HCT116 (cell line): ENCODE results near the gene FOXQ1. TPM values are rescaled to one million over a fixed set of nuclear protein-coding genes. Genes with fewer than 3 reads are reported as not detected.

Experiments
- ATAC-seq: fragments of 200-7000 bp; cut with Tn5 transposase; 2 replicates; pipeline ENCODE4 v1.9.1; 2020; ENCODE audit warnings: mild to moderate bottlenecking, moderate library complexity
- BruUV-seq: library from RNA; stranded (reverse); fragments of 400-500 nt; replicated peaks from 2 replicates; lab custom pipeline; 2021; lab: Mats Ljungman, UMichigan
- CTCF ChIA-PET: fragments of 300-600 bp; sonication (Branson Sonifier 250); formaldehyde crosslinking; loops from one replicate; lab custom pipeline; 2021; ENCODE audit warnings: antibody characterized with exemption; lab: Charles Lee
- POLR2A ChIA-PET: fragments of 300-600, 350-600 bp; sonication (Branson Sonifier 250); formaldehyde crosslinking; loops from one replicate; lab custom pipeline; 2021; ENCODE audit warnings: antibody characterized with exemption; lab: Charles Lee
- RAD21 ChIA-PET, 2 experiments: fragments of 300-600 bp; sonication (Branson Sonifier 250); formaldehyde crosslinking; loops; one replicate each; lab custom pipeline; 2023; ENCODE audit warnings: low total read pairs in 2 of 2; ENCODE audit not compliant: uncharacterized antibody in 2 of 2, unreplicated experiment in 2 of 2, low non-redundant PET in 1 of 2; lab: Charles Lee
- DNase-seq: peaks from one replicate; pipeline ENCODE4 v3.0.0-alpha.2; 2010; ENCODE audit warnings: low read depth, low spot score
- H2AFZ ChIP-seq: fragments of 200-600 bp; shearing (Covaris generic), sonication (generic); 2 replicates; pipeline ENCODE4 v1.6.1; 2017; ENCODE audit warnings: low read depth, mixed run types, mixed read lengths, antibody characterized with exemption, low read length; ENCODE audit not compliant: poor library complexity, severe bottlenecking
- H3K27ac ChIP-seq: 2 replicates; pipeline ENCODE4 v1.5.1; 2012; ENCODE audit warnings: low read depth, low read length
- H3K27me3 ChIP-seq: fragments of 200-600 bp; sonication (generic); 2 replicates; pipeline ENCODE4 v1.6.1; 2016; ENCODE audit warnings: mixed run types, low read length, mixed read lengths; ENCODE audit not compliant: insufficient read depth
- H3K36me3 ChIP-seq, 2 experiments: fragments of 200-500 bp in 1 of 2; fragments of 200-600 bp in 1 of 2; sonication (Bioruptor generic) in 1 of 2; sonication (generic) in 1 of 2; 2 replicates each; pipeline versions ENCODE4 v1.5.1 to v1.6.1; 2014 to 2016; ENCODE audit warnings: low read length in 2 of 2, inconsistent platforms in 1 of 2, mixed read lengths in 1 of 2, mixed run types in 1 of 2; ENCODE audit not compliant: insufficient read depth in 2 of 2, control insufficient read depth in 1 of 2
- H3K4me1 ChIP-seq, 2 experiments: fragments of 200-600 bp in 1 of 2; sonication (generic) in 1 of 2; 2 replicates each; pipeline versions ENCODE4 v1.5.1 to v1.6.1; 2012 to 2017; ENCODE audit warnings: low read length in 2 of 2, inconsistent platforms in 1 of 2, mild to moderate bottlenecking in 1 of 2, mixed read lengths in 1 of 2, mixed run types in 1 of 2, moderate library complexity in 1 of 2; ENCODE audit not compliant: insufficient read depth in 2 of 2, control insufficient read depth in 1 of 2
- H3K4me2 ChIP-seq: fragments of 200-600 bp; sonication (generic); 2 replicates; pipeline ENCODE4 v1.6.1; 2017; ENCODE audit warnings: mixed run types, low read length, mixed read lengths
- H3K4me3 ChIP-seq, 2 experiments: fragments of 200-600 bp in 1 of 2; sonication (generic) in 1 of 2; replicated peaks in 1 of 2; 2 replicates each; pipeline ENCODE4 v1.5.1; 2011 to 2016; ENCODE audit warnings: low read length in 2 of 2, control low read depth in 1 of 2, low read depth in 1 of 2, mild to moderate bottlenecking in 1 of 2, mixed read lengths in 1 of 2, mixed run types in 1 of 2
- H3K79me2 ChIP-seq: fragments of 200-600 bp; sonication (generic); 2 replicates; pipeline ENCODE4 v1.6.1; 2017; ENCODE audit warnings: mild to moderate bottlenecking, mixed run types, low read length, moderate library complexity, mixed read lengths; ENCODE audit not compliant: insufficient read depth
- H3K9ac ChIP-seq: fragments of 200-600 bp; sonication (generic); 2 replicates; pipeline ENCODE4 v1.6.1; 2016; ENCODE audit warnings: low read length, mixed read lengths
- H3K9me2 ChIP-seq: fragments of 200-600 bp; sonication (generic), shearing (Covaris generic); 2 replicates; pipeline ENCODE4 v1.6.1; 2017; ENCODE audit warnings: mixed run types, mild to moderate bottlenecking, moderate library complexity; ENCODE audit not compliant: insufficient read depth
- H3K9me3 ChIP-seq, 2 experiments: fragments of 200-500 bp in 1 of 2; fragments of 200-600 bp in 1 of 2; sonication (Bioruptor generic) in 1 of 2; sonication (generic) in 1 of 2; 2 replicates each; pipeline ENCODE4 v1.6.1; 2014 to 2017; ENCODE audit warnings: low read length in 2 of 2, mixed read lengths in 2 of 2, inconsistent platforms in 1 of 2, low read depth in 1 of 2, mild to moderate bottlenecking in 1 of 2, mixed run types in 1 of 2, moderate library complexity in 1 of 2; ENCODE audit not compliant: control insufficient read depth in 1 of 2, insufficient read depth in 1 of 2
- H4K20me1 ChIP-seq: fragments of 200-600 bp; sonication (generic), shearing (Covaris generic); 2 replicates; pipeline ENCODE4 v1.6.1; 2017; ENCODE audit warnings: mixed run types, mild to moderate bottlenecking, moderate library complexity; ENCODE audit not compliant: insufficient read depth
- CTCF ChIP-seq, 3 experiments: fragments of 200-600 bp in 1 of 3; sonication (generic) in 1 of 3; IDR thresholded peaks in 2 of 3; conservative IDR thresholded peaks in 1 of 3; 2 replicates each; pipeline ENCODE4 v1.5.1; 2012 to 2017; ENCODE audit warnings: low read depth in 2 of 3, low read length in 2 of 3, antibody characterized with exemption in 1 of 3, borderline replicate concordance in 1 of 3, control low read depth in 1 of 3, mild to moderate bottlenecking in 1 of 3, mixed read lengths in 1 of 3, mixed run types in 1 of 3, moderate library complexity in 1 of 3; ENCODE audit not compliant: insufficient read depth in 1 of 3
- EGR1 ChIP-seq: IDR thresholded peaks from 2 replicates; pipeline ENCODE4 v1.6.1; 2012; ENCODE audit warnings: low read depth
- ELF1 ChIP-seq: IDR thresholded peaks from 2 replicates; pipeline ENCODE4 v1.6.1; 2012; ENCODE audit warnings: low read depth, borderline replicate concordance
- EZH2 ChIP-seq: fragments of 200-600 bp; sonication (generic); IDR thresholded peaks from 2 replicates; pipeline ENCODE4 v1.6.1; 2017; ENCODE audit warnings: antibody characterized with exemption, mixed run types
- FOSL1 ChIP-seq: IDR thresholded peaks from 2 replicates; pipeline ENCODE4 v1.6.1; 2012; ENCODE audit warnings: low read depth
- JUND ChIP-seq: IDR thresholded peaks from 2 replicates; pipeline ENCODE4 v1.6.1; 2012
- MAX ChIP-seq: IDR thresholded peaks from 2 replicates; pipeline ENCODE4 v1.6.1; 2012
- POLR2A ChIP-seq: IDR thresholded peaks from 2 replicates; pipeline ENCODE4 v1.7.0; 2011; ENCODE audit warnings: borderline replicate concordance; ENCODE audit not compliant: insufficient read depth, insufficient read length; ENCODE audit errors: extremely low read depth
- POLR2AphosphoS5 ChIP-seq: IDR thresholded peaks from 2 replicates; pipeline ENCODE4 v1.6.1; 2011; ENCODE audit warnings: mild to moderate bottlenecking, low read depth, low read length, moderate library complexity
- RAD21 ChIP-seq: IDR thresholded peaks from 2 replicates; pipeline ENCODE4 v1.6.1; 2012; ENCODE audit warnings: low read depth, mild to moderate bottlenecking
- REST ChIP-seq: IDR thresholded peaks from 2 replicates; pipeline ENCODE4 v1.6.1; 2012; ENCODE audit warnings: low read depth
- SIN3A ChIP-seq: IDR thresholded peaks from 2 replicates; pipeline ENCODE4 v1.6.1; 2012; ENCODE audit warnings: low read depth
- SP1 ChIP-seq: IDR thresholded peaks from 2 replicates; pipeline ENCODE4 v1.6.1; 2012; ENCODE audit warnings: low read depth
- SRF ChIP-seq: IDR thresholded peaks from 2 replicates; pipeline ENCODE4 v1.6.1; 2012; ENCODE audit warnings: low read depth
- TCF7L2 ChIP-seq: IDR thresholded peaks from 2 replicates; pipeline ENCODE4 v1.7.0; 2011; ENCODE audit warnings: borderline replicate concordance, inconsistent platforms; ENCODE audit not compliant: insufficient read depth, insufficient read length; ENCODE audit errors: extremely low read depth
- ZBTB33 ChIP-seq: IDR thresholded peaks from 2 replicates; pipeline ENCODE4 v1.6.1; 2011; ENCODE audit warnings: mild to moderate bottlenecking, low read length, moderate library complexity; ENCODE audit not compliant: insufficient replicate concordance; ENCODE audit errors: extremely low read depth
- ZFX ChIP-seq: fragments of 450-650 bp; IDR thresholded peaks from 2 replicates; pipeline ENCODE4 v1.6.1; 2017
- ZNF274 ChIP-seq: fragments of 200-500 bp; sonication (Bioruptor generic); IDR thresholded peaks from 2 replicates; pipeline ENCODE4 v1.6.1; 2014; ENCODE audit warnings: mild to moderate bottlenecking, low read depth, low read length, inconsistent platforms
- intact Hi-C: fragments of 100-400 bp; cut with micrococcal nuclease; formaldehyde crosslinking; loops from 2 replicates; pipeline ENCODE4 v1.10.0; 2022
- total RNA-seq: library from RNA; stranded (reverse); gene quantifications from one replicate; pipeline ENCODE4 v1.2.1, GENCODE V29; 2021; ENCODE audit not compliant: unreplicated experiment

The FOXQ1 gene
- total RNA-seq, 1 experiment from 2014 or later, result 0.42 TPM

- H3K9me2 ChIP-seq, result no peaks in the 10 kb centered on the region
- H3K4me3 ChIP-seq, result no peak overlapping the region
- no peak overlapping the region for H2AFZ ChIP-seq
- no peak overlapping the region for H3K4me2 ChIP-seq
- H3K27ac ChIP-seq, result no peak overlapping the region
- DNase-seq (no peak), ATAC-seq (no peak)
- no peaks in the 10 kb centered on the region for H3K27me3 ChIP-seq
- H3K36me3 ChIP-seq, result no peaks in the 10 kb centered on the region
- no peak overlapping the region for H3K9ac ChIP-seq
- CTCF ChIA-PET, result no interaction called here
- POLR2A ChIA-PET, result no interaction called here
- intact Hi-C loops, result no loop called here
- H4K20me1 ChIP-seq, result no peaks in the 10 kb centered on the region
- TF ChIP-seq RAD21 (no peak), SP1 (no peak), ZBTB33 (no peak), POLR2A (no peak), ZNF274 (no peak), FOSL1 (no peak), MAX (no peak), EGR1 (no peak), REST (no peak), ELF1 (no peak), POLR2AphosphoS5 (no peak), JUND (no peak), SRF (no peak), TCF7L2 (no peak), SIN3A (no peak), ZFX (no peak), EZH2 (no peak), CTCF (IDR thresholded peaks at IDR 0.05 in 2 of 3, conservative IDR thresholded peaks at IDR 0.05 in 1 of 3; ENCODE audit: borderline replicate concordance in 1 of 3, insufficient read depth in 1 of 3, low read depth in 2 of 3, low read length in 2 of 3) (no peak)
- H3K79me2 ChIP-seq, result no peaks in the 10 kb centered on the region
- no TSS peak for BruUV-seq
- RAD21 ChIA-PET, result no interaction called here
- H3K4me1 ChIP-seq, result peaks cover 4 to 35% of the 10 kb centered on the region in 2 experiments; a peak in 3 of 4 replicates
- no peaks in the 10 kb centered on the region; a peak in 1 of 4 replicates for H3K9me3 ChIP-seq
Observed at GRCh38 chr6:1326535-1327121, 14.7 kb downstream of the FOXQ1 start.
